Metanephros (tissue), 2 donors: ENCODE results near the gene ABCC3. TPM values are rescaled to one million over a fixed set of nuclear protein-coding genes. Genes with fewer than 3 reads are reported as not detected.

Experiments used
- small RNA-seq: library from RNA; depleted of rRNA; stranded (forward); fragments of <200 nt; gene quantifications from one replicate; pipeline ENCODE3, GENCODE V24; 2014; ENCODE audit warnings: low replicate concordance
- total RNA-seq: library from RNA; depleted of rRNA; stranded (reverse); fragments of >200 nt; gene quantifications from one replicate; pipeline ENCODE4 v1.2.3, GENCODE V29; 2014

The ABCC3 gene, protein sequence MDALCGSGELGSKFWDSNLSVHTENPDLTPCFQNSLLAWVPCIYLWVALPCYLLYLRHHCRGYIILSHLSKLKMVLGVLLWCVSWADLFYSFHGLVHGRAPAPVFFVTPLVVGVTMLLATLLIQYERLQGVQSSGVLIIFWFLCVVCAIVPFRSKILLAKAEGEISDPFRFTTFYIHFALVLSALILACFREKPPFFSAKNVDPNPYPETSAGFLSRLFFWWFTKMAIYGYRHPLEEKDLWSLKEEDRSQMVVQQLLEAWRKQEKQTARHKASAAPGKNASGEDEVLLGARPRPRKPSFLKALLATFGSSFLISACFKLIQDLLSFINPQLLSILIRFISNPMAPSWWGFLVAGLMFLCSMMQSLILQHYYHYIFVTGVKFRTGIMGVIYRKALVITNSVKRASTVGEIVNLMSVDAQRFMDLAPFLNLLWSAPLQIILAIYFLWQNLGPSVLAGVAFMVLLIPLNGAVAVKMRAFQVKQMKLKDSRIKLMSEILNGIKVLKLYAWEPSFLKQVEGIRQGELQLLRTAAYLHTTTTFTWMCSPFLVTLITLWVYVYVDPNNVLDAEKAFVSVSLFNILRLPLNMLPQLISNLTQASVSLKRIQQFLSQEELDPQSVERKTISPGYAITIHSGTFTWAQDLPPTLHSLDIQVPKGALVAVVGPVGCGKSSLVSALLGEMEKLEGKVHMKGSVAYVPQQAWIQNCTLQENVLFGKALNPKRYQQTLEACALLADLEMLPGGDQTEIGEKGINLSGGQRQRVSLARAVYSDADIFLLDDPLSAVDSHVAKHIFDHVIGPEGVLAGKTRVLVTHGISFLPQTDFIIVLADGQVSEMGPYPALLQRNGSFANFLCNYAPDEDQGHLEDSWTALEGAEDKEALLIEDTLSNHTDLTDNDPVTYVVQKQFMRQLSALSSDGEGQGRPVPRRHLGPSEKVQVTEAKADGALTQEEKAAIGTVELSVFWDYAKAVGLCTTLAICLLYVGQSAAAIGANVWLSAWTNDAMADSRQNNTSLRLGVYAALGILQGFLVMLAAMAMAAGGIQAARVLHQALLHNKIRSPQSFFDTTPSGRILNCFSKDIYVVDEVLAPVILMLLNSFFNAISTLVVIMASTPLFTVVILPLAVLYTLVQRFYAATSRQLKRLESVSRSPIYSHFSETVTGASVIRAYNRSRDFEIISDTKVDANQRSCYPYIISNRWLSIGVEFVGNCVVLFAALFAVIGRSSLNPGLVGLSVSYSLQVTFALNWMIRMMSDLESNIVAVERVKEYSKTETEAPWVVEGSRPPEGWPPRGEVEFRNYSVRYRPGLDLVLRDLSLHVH (N-terminal part only)
- 13.5 TPM for total RNA-seq

DNA sequence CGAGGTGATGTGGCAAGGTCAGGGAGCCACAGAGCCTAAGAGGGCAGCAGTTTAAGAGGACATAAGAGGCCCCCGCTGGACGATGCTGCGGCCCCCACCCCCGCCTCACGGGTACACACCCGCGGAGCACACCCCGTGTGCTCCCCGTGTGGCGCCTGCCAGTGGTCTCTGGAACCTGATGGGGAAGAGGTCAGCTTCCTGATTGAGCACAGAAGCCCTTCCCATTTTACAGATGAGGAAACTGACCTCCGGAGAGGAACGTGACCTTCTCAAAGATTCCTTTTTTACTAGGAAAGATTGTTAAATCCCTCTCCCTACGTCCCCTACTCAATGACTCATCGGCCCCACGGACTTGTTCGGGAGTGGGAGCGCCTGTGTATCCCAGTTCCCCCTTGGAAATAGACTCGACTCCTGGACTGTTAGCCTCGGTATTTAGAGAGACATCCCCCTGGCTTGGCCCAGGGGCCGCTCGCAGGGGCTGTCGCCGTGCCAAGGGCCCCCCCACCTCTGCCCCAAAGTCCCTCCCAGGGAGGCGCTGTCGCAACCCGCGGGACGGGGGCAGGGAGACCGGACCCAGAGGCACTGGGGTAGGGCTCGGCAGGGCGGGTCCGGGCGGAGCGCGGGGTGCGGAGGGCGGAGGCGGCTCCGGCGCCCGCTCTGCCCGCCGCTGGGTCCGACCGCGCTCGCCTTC, at the start of gene ABCC3:
Gene ABCC3 (plus strand): TSS at position 658 of the 691 bp plus-strand sequence. CDS start 56 bp downstream, outside the sequence.

DNA sequence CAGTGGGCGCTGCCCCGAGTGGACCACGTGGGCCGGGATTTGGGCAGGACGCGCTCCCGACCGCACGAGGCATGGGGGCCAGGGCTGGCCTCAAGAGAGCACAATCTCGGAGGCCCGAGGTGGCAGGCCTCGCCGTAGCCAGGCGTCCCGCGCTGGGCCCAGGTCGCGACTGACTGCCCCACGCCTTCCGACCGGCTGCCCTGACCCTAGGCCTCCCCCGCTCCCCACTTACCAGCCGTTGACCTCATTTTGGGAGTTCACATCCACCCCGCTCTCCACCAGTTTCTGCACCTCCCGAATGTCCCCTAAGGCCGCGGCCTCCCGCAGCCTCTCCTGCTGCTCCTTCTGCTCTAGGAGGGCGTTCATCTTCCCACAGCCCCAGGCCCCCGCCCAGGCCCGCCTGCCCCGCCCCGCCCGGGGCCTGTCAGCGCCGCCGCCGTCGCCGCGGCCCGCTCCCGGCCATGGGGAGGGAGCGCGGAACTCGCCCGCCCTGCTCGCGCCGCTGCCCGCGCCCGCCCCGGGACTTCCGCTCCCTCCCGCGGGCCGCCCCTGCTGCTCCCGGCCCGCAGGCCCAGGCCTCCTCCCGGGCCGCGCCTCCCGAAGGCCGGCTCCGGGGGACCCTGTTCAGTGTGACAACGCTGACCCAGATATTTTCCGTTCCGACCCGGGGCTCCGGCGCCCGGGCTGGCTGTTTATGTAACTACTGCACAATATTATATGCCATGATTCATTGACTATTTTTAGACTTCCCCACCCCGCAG, 72.8 kb downstream of the ABCC3 start, which contains the start of gene ANKRD40:
Gene ANKRD40 (minus strand): TSS at position 626 of the 761 bp plus-strand sequence. CDS start 260 bp downstream, at position 366.

DNA sequence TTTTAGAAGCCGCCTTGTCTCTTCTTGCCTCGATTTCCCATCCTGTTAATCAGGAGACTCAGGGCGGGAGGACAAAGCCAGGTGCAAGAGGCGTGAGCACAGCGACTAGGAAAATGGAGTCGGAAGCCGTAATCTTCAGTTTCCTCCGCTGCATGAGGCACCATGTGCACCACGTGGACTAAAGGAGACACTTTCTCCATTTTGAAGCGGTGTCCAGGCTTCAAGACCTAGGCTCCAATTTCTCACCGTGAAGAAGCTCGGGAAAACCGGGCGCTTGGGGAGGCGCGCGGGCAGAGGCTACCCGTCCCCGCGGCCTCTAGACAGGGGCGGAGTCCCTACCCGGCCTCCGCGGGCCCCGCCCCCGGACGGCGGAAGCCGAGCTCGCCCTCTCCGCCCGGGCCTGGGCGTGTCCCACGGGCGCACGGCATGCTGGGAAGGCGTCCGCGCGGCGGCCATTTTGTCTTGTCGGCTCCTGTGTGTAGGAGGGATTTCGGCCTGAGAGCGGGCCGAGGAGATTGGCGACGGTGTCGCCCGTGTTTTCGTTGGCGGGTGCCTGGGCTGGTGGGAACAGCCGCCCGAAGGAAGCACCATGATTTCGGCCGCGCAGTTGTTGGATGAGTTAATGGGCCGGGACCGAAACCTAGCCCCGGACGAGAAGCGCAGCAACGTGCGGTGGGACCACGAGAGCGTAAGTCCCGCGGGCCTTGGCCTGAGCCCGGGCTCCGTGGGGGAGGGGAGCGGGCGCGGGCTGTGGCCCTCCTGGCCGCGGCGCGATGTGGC, 84.7 kb downstream of the ABCC3 start, which contains the start of gene LUC7L3:
Gene LUC7L3 (plus strand): TSS at position 460 of the 780 bp plus-strand sequence. CDS start 130 bp downstream, at position 590.

Small RNA genes within 50 kb of the gene (small RNA-seq; reads per million reads assigned to genes)
- gene RF00019 = not detected

Other genes starting within 250 kb of the ABCC3 start
- gene LRRC59, start 237.4 kb upstream of the ABCC3 start, total RNA-seq = 44.1 TPM
- 73.9 TPM for gene ACSF2, start 208.7 kb upstream of the ABCC3 start, total RNA-seq
- gene CHAD, start 166.0 kb upstream of the ABCC3 start, total RNA-seq = 0.12 TPM
- 41.0 TPM for gene RSAD1, start 156.0 kb upstream of the ABCC3 start, total RNA-seq
- gene MYCBPAP, start 126.4 kb upstream of the ABCC3 start, total RNA-seq = 2.9 TPM
- gene EPN3, start 102.1 kb upstream of the ABCC3 start, total RNA-seq = 10.7 TPM
- gene SPATA20, start 87.7 kb upstream of the ABCC3 start, total RNA-seq = 59.0 TPM
- 17.1 TPM for gene CACNA1G, start 74.2 kb upstream of the ABCC3 start, total RNA-seq
- 28.6 TPM for gene ANKRD40, start 73.0 kb downstream of the ABCC3 start, total RNA-seq
- 144 TPM for gene LUC7L3, start 84.7 kb downstream of the ABCC3 start, total RNA-seq
- not detected for gene ANKRD40CL, start 132.6 kb downstream of the ABCC3 start, total RNA-seq
- gene WFIKKN2, start 200.7 kb downstream of the ABCC3 start, total RNA-seq = 1.6 TPM
- 53.5 TPM for gene TOB1, start 231.5 kb downstream of the ABCC3 start, total RNA-seq